ENCODE measurements around the gene TH.

TH gene

DNA sequence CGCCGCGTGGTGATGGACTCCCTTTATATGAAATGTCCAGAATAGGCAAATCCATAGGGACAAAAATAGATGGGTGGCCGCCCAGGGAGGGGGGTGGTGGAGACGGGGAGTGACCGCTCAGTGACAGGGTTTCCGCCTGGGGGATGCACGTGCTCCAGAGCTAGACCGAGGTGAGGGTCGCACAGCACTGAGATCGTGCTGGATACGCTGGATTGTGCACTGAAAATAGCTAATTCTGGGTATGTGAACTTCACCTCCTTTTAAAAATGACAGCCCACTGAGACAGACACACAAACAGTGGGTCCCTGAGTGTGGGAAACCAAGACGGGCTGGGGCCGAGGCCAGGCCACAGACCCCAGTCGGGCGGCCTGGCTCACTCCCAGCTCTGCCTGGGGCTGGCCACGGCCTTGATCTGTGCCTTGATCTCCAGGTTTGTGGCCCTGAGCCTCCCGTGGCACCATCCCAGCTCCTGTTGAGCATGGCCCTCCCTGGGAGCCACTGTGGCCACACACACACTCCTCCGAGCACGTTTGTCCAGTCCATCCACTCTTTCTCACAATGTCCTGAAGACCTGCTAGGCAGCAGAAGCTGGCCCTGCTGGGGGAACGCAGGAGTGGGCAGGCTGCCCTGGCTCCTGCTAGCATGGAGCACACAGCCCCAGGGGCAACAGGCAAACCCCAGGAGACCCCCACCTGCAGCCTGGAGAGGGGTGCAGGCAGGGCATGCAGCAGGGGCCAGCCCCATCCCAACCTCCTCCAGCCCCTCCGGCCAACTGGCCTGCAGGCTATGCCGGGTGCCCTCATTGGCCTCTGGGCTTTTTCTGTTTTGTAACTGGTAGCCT is 41.0 kb upstream of the TH start:
- in situ Hi-C loops (cut with MboI; ENCODE audit: low sequenced_read_pairs, unreplicated experiment), result no loop called here
- TF ChIP-seq, protein P1, sequence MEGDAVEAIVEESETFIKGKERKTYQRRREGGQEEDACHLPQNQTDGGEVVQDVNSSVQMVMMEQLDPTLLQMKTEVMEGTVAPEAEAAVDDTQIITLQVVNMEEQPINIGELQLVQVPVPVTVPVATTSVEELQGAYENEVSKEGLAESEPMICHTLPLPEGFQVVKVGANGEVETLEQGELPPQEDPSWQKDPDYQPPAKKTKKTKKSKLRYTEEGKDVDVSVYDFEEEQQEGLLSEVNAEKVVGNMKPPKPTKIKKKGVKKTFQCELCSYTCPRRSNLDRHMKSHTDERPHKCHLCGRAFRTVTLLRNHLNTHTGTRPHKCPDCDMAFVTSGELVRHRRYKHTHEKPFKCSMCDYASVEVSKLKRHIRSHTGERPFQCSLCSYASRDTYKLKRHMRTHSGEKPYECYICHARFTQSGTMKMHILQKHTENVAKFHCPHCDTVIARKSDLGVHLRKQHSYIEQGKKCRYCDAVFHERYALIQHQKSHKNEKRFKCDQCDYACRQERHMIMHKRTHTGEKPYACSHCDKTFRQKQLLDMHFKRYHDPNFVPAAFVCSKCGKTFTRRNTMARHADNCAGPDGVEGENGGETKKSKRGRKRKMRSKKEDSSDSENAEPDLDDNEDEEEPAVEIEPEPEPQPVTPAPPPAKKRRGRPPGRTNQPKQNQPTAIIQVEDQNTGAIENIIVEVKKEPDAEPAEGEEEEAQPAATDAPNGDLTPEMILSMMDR (IDR thresholded peaks at IDR 0.05; ENCODE audit: borderline replicate concordance, control extremely low read depth, extremely low read depth, insufficient read depth, missing control alignments), result no peak
- peak; percentile 18 for DNase-seq (ENCODE audit: low spot score)

DNA sequence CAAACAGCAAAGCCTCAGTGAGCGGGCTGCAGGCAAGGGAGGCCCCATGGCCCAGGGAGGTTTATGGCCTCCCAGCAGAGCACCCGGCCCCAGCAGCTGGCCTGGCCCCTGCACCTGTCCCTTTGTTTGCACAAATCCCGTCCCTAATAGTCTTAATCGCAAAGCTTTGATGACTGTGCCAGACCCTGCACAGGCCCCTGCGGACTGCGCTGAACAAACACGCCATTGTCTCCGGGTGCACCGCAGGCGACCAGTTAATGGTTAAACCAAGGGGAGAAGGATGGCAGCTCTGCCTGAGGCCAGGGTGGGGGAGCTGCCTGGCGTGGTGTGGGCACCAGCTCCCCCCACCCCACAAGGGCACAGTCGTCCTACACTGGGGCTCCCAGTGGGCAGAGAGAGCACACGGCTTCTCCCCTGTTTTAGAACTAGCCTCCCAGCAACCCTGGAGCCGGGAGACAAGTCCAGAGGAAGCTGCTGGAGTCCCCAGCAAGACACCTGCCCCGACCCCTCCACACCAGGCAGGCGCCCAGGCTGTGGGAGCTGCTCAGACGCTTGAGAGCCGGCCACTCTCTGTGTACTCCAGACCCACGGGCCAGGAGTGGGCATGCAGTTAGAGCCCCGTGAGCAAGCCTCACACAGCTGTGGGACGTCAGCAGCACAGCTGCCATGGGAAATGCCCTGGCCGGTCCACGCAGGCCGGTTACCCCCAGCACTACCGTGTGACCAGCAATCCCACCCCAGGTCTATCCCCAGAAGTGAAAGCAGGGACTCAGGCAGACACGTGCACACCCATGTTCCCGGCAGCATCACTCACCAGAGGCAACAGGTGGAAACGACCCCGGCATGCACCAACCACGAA is 39.7 kb upstream of the TH start:
- in situ Hi-C loops (cut with MboI; ENCODE audit: low sequenced_read_pairs, unreplicated experiment), result no loop called here
- DNase-seq (ENCODE audit: low spot score), result no peak
- TF ChIP-seq, protein P1 (IDR thresholded peaks at IDR 0.05; ENCODE audit: borderline replicate concordance, control extremely low read depth, extremely low read depth, insufficient read depth, missing control alignments), result no peak

DNA sequence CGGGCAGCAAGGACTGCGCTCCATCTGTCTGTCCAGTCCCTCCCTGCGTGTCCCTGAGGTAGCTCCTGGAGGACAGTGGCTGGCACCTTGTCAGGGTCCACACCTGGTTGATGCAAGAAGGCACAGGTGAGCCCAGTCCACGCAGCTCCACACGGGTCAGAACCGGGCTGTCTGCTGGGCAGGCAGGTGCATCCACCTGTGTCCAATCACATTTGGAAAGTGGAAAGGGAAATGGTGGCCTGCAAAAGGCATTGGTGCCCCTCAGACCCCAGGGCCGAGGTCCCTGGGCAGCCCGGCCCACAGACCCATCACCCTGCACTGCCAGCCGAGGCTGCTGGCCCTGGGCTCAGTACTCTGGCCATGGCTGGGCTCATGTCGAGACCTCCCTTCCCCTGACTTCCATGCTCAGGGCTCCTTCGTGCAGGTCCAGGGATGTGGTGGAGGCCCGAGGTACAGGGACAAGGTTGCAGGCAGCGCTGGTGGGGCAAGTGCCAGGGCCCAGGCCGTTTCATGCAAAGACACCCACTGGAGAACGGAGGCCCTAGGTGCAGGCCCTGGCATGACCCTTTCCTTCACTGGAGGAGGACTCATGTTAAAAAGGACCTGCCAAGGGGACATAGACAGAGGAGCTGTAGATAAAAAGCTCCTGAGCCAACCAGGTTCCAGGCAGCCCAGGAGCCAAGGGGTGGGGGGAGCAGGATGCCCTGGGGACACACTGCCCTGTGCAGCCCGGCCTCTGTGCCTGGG is 38.9 kb upstream of the TH start:
- in situ Hi-C loops (cut with MboI; ENCODE audit: low sequenced_read_pairs, unreplicated experiment), result no loop called here
- DNase-seq (ENCODE audit: low spot score), result peak; percentile 16
- TF ChIP-seq, protein P1 (IDR thresholded peaks at IDR 0.05; ENCODE audit: borderline replicate concordance, control extremely low read depth, extremely low read depth, insufficient read depth, missing control alignments), result no peak

DNA sequence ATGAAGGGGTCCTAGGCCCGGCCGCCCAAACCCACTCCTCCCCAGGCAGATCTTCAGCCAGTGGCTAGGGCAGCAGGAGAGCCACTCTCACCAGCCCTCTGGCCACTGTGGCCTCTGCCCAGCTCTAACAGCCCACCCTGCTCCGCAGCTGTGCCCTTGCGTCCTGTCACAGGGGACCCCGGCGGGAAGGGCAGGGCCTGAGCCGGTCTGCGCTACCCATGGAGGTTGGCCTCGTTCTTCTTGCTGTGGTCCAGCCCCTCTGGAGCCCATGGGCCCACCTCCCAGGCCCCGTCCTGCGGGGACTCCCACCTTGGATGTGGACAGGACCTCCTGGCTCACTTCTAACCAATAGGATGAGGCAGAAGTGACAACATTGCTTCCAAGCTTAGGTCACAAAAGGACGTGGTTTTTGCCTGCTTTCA is 38.3 kb upstream of the TH start:
- peak; percentile 13 for DNase-seq (ENCODE audit: low spot score)
- TF ChIP-seq, protein P1 (IDR thresholded peaks at IDR 0.05; ENCODE audit: borderline replicate concordance, control extremely low read depth, extremely low read depth, insufficient read depth, missing control alignments), result no peak
- in situ Hi-C loops (cut with MboI; ENCODE audit: low sequenced_read_pairs, unreplicated experiment), result loop anchor here (10.0 kb wide), 1 partner anchor 215 kb away; no protein-coding TSS in a partner anchor

DNA sequence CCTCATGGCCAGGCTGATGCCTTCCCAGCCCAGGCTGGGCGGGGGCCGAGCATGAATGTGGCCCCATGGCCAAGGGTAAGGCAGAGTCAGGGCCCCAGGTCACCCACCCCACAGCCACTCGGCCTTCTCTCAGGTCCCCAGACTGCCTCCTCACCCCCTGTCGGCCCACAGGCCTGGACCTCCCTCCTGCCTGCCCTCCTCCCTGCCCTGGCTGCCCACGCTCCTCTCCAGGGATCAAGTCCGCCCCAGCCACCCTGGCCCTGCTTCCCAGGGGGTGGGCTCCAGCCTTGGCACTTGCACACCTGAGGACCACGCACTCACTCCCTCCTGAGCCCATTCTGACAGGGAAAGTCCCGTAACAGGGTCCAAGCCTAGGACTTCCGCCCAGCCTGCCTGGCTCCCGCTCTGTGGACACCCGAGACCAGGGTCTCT is 37.8 kb upstream of the TH start:
- peak; percentile 23 for DNase-seq (ENCODE audit: low spot score)
- in situ Hi-C loops (cut with MboI; ENCODE audit: low sequenced_read_pairs, unreplicated experiment), result loop anchor here (10.0 kb wide), 1 partner anchor 215 kb away; no protein-coding TSS in a partner anchor
- TF ChIP-seq, protein P1 (IDR thresholded peaks at IDR 0.05; ENCODE audit: borderline replicate concordance, control extremely low read depth, extremely low read depth, insufficient read depth, missing control alignments), result no peak
